Naive thymus-derived CD4-positive, alpha-beta T cell (primary cell): ENCODE data around the gene PLCL1. TPM values are rescaled to one million over a fixed set of nuclear protein-coding genes. Genes with fewer than 3 reads are reported as not detected.
A peak's percentile ranks its signal among the peaks of the same experiment; 100 is the strongest.

Experiments used
- ATAC-seq: fragments of 150-1000 bp; cut with Tn5 transposase; 2 replicates; pipeline ENCODE4 v1.10.0; 2021; ENCODE audit warnings: mild to moderate bottlenecking, moderate library complexity
- CTCF ChIA-PET: fragments of 350-600 bp; sonication (Branson Sonifier 250); formaldehyde crosslinking; loops from one replicate; lab custom pipeline; 2021; ENCODE audit warnings: antibody characterized with exemption; lab: Charles Lee
- POLR2A ChIA-PET: fragments of 350-600 bp; sonication (Branson Sonifier 250); formaldehyde crosslinking; loops from one replicate; lab custom pipeline; 2021; ENCODE audit warnings: antibody characterized with exemption, inconsistent platforms; lab: Charles Lee
- DNase-seq, 9 donors: peaks; one replicate each; pipeline versions ENCODE4 v3.0.0 to v3.0.0-alpha.2; 2020 to 2022; ENCODE audit warnings: mixed read lengths in 1 of 9
- H3K27ac ChIP-seq: one replicate; pipeline ENCODE4 v1.7.0; 2013; ENCODE audit warnings: mild to moderate bottlenecking, low read depth, low read length, moderate library complexity
- H3K27me3 ChIP-seq, 2 donors: one replicate each; pipeline ENCODE4 v1.7.0; 2013; ENCODE audit warnings: low read length in 2 of 2, mild to moderate bottlenecking in 2 of 2, moderate library complexity in 2 of 2; ENCODE audit not compliant: control insufficient read depth in 2 of 2, insufficient read depth in 2 of 2
- H3K36me3 ChIP-seq, 3 experiments: 1 replicate in 2 of 3; 2 replicates in 1 of 3; pipeline ENCODE4 v1.7.0; 2013; ENCODE audit warnings: low read length in 3 of 3, mild to moderate bottlenecking in 3 of 3, moderate library complexity in 1 of 3; ENCODE audit not compliant: insufficient read depth in 3 of 3, control insufficient read depth in 2 of 3
- H3K4me1 ChIP-seq, 2 donors: one replicate each; pipeline ENCODE4 v1.7.0; 2013; ENCODE audit warnings: low read length in 2 of 2, mild to moderate bottlenecking in 2 of 2, moderate library complexity in 1 of 2; ENCODE audit not compliant: control insufficient read depth in 2 of 2, insufficient read depth in 2 of 2
- H3K4me3 ChIP-seq: 2 replicates; pipeline ENCODE4 v1.7.0; 2013; ENCODE audit warnings: mild to moderate bottlenecking, low read length
- H3K9me3 ChIP-seq, 3 experiments: 1 replicate in 2 of 3; 2 replicates in 1 of 3; pipeline ENCODE4 v1.7.0; 2013; ENCODE audit warnings: low read length in 3 of 3; ENCODE audit not compliant: control insufficient read depth in 2 of 3
- H3K27ac Mint-ChIP-seq, 9 donors: one replicate each; pipeline ENCODE4 v1.8.0; 2020 to 2022; ENCODE audit warnings: mixed read lengths in 9 of 9, mild to moderate bottlenecking in 8 of 9, moderate library complexity in 5 of 9, inconsistent platforms in 2 of 9
- H3K27me3 Mint-ChIP-seq, 5 donors: one replicate each; pipeline ENCODE4 v1.8.0; 2021 to 2022; ENCODE audit warnings: mixed read lengths in 5 of 5, mild to moderate bottlenecking in 1 of 5
- H3K36me3 Mint-ChIP-seq, 5 donors: one replicate each; pipeline ENCODE4 v1.8.0; 2020 to 2022; ENCODE audit warnings: mixed read lengths in 5 of 5, mild to moderate bottlenecking in 3 of 5, inconsistent platforms in 1 of 5
- H3K4me1 Mint-ChIP-seq, 7 donors: one replicate each; pipeline ENCODE4 v1.8.0; 2020 to 2022; ENCODE audit warnings: mixed read lengths in 7 of 7, mild to moderate bottlenecking in 3 of 7, inconsistent platforms in 1 of 7
- H3K4me3 Mint-ChIP-seq, 10 donors: one replicate each; pipeline ENCODE4 v1.8.0; 2020 to 2022; ENCODE audit warnings: mild to moderate bottlenecking in 10 of 10, mixed read lengths in 10 of 10, moderate library complexity in 6 of 10, inconsistent platforms in 2 of 10
- H3K9me3 Mint-ChIP-seq, 11 donors: one replicate each; pipeline ENCODE4 v1.8.0; 2020 to 2022; ENCODE audit warnings: mixed read lengths in 11 of 11, mild to moderate bottlenecking in 4 of 11, inconsistent platforms in 1 of 11, moderate library complexity in 1 of 11
- intact Hi-C, 2 donors: fragments of 100-400 bp; cut with micrococcal nuclease; formaldehyde crosslinking; loops; one replicate each; pipeline ENCODE4 v1.15.1; 2023
- polyA plus RNA-seq, 2 donors: library from polyadenylated mRNA; unstranded; fragments of 300-500 nt; fragmentation: Illumina TruSeq; gene quantifications; one replicate each; pipeline ENCODE4 v1.2.3, GENCODE V29; 2021
- total RNA-seq, 6 experiments: library from RNA in 5 of 6; stranded (reverse) in 5 of 6; gene quantifications; 1 replicate in 5 of 6; 2 replicates in 1 of 6; pipeline ENCODE4 v1.2.3 and lab custom pipeline; 2021 to 2026

PLCL1 gene
- total and polyA plus RNA-seq, 7 experiments from 2014 or later: 1.8 to 33.7 (median 22.7) TPM

GRCh38 chr2:197885587-197885986 is 81.2 kb downstream of the PLCL1 start:
- Mint-ChIP-seq H3K27ac (peak overlapping the region in 3 of 9 donors; percentile 21 to 88 (median 41)), H3K9me3 (no peaks in the 10 kb centered on the region), H3K27me3 (no peaks in the 10 kb centered on the region), H3K4me3 (no peak overlapping the region), H3K36me3 (peaks cover 8 to 24% (median 18%) of the 10 kb centered on the region in 5 donors), H3K4me1 (peaks cover 19 to 75% (median 60%) of the 10 kb centered on the region in 7 donors)
- ATAC-seq (no peak), DNase-seq (no peak)
- Histone ChIP-seq H3K9me3 (no peaks in the 10 kb centered on the region), H3K4me1 (peaks cover 0 to 29% of the 10 kb centered on the region in 2 donors), H3K4me3 (no peak overlapping the region), H3K27ac (no peak overlapping the region), H3K27me3 (no peaks in the 10 kb centered on the region), H3K36me3 (no peaks in the 10 kb centered on the region)
- ChIA-PET CTCF (interaction anchor here (1.2 kb wide), 1 partner anchor 9 kb away, joined by 4 read pairs; no protein-coding TSS in a partner anchor), POLR2A (no interaction called here)
- intact Hi-C loops: loop anchor here (5.0 kb wide), 2 partner anchors 122 to 178 kb away; partner anchors contain the start of gene MARS2 (in 1 of the 2)

GRCh38 chr2:197888321-197888720 is 83.9 kb downstream of the PLCL1 start:
- no peak for DNase-seq
- ChIA-PET CTCF (interaction anchor here (1.5 kb wide), 1 partner anchor 16 kb away, joined by 4 read pairs; no protein-coding TSS in a partner anchor), POLR2A (interaction anchor here (0.6 to 1.8 kb wide), 3 partner anchors 18 to 30 kb away, joined by 3 to 8 read pairs (median 4); no protein-coding TSS in a partner anchor)
- no peaks in the 10 kb centered on the region for H3K36me3 ChIP-seq
- H3K4me3 ChIP-seq: no peak overlapping the region
- intact Hi-C loops: loop anchor here (2.0 to 5.0 kb wide), 3 partner anchors 50 to 181 kb away; partner anchors contain the start of gene MARS2 (in 1 of the 2)
- no peaks in the 10 kb centered on the region for H3K27me3 ChIP-seq
- H3K27ac ChIP-seq: peak overlapping the region; percentile 29
- ATAC-seq: no peak
- Mint-ChIP-seq H3K4me3 (peak overlapping the region in 5 of 10 donors; percentile 1 to 61 (median 20)), H3K27me3 (no peaks in the 10 kb centered on the region), H3K9me3 (no peaks in the 10 kb centered on the region), H3K36me3 (peaks cover 8 to 21% (median 19%) of the 10 kb centered on the region in 5 donors), H3K27ac (peak overlapping the region in 8 of 9 donors; percentile 77 to 96 (median 85)), H3K4me1 (peaks cover 30 to 90% (median 71%) of the 10 kb centered on the region in 7 donors)
- H3K9me3 ChIP-seq: no peaks in the 10 kb centered on the region
- peaks cover 0 to 49% of the 10 kb centered on the region in 2 donors for H3K4me1 ChIP-seq

GRCh38 chr2:197889041-197889440 is 84.6 kb downstream of the PLCL1 start:
- H3K9me3 Mint-ChIP-seq: no peaks in the 10 kb centered on the region
- ATAC-seq (peak; percentile 90), DNase-seq (peak in 8 of 9 donors; percentile 31 to 77 (median 60))
- POLR2A ChIA-PET: interaction anchor here (0.7 to 1.8 kb wide), 7 partner anchors 13 to 101 kb away, joined by 3 to 8 read pairs (median 4); no protein-coding TSS in a partner anchor
- H3K27ac ChIP-seq: peak overlapping the region; percentile 72
- H3K4me1 Mint-ChIP-seq: peaks cover 27 to 90% (median 71%) of the 10 kb centered on the region in 7 donors
- H3K4me1 ChIP-seq: peaks cover 0 to 49% of the 10 kb centered on the region in 2 donors
- H3K27me3 Mint-ChIP-seq: no peaks in the 10 kb centered on the region
- no peaks in the 10 kb centered on the region for H3K27me3 ChIP-seq
- CTCF ChIA-PET: interaction anchor here (1.5 kb wide), 1 partner anchor 16 kb away, joined by 4 read pairs; no protein-coding TSS in a partner anchor
- peak overlapping the region; percentile 26 to 88 (median 72) for H3K4me3 Mint-ChIP-seq
- H3K4me3 ChIP-seq: no peak overlapping the region
- intact Hi-C loops: loop anchor here (1.0 to 5.0 kb wide), 9 partner anchors 11 to 182 kb away; partner anchors contain the start of genes PLCL1 (in 2 of the 2) and MARS2 (in 1 of the 2)
- peaks cover 8 to 21% (median 19%) of the 10 kb centered on the region in 5 donors for H3K36me3 Mint-ChIP-seq
- H3K27ac Mint-ChIP-seq: peak overlapping the region; percentile 63 to 97 (median 89)
- no peaks in the 10 kb centered on the region for H3K9me3 ChIP-seq
- H3K36me3 ChIP-seq: no peaks in the 10 kb centered on the region

GRCh38 chr2:197890168-197890567 is 85.8 kb downstream of the PLCL1 start:
- Mint-ChIP-seq H3K36me3 (peaks cover 8 to 17% (median 11%) of the 10 kb centered on the region in 5 donors), H3K27me3 (no peaks in the 10 kb centered on the region), H3K4me1 (peaks cover 34 to 90% (median 77%) of the 10 kb centered on the region in 7 donors), H3K9me3 (no peaks in the 10 kb centered on the region), H3K4me3 (peak overlapping the region in 3 of 10 donors; percentile 10 to 88 (median 32)), H3K27ac (peak overlapping the region in 7 of 9 donors; percentile 30 to 96 (median 83))
- POLR2A ChIA-PET: interaction anchor here (0.6 to 1.8 kb wide), 9 partner anchors 20 to 102 kb away, joined by 3 to 8 read pairs (median 4); partner anchors contain the start of gene PLCL1
- DNase-seq (no peak), ATAC-seq (no peak)
- H3K4me3 ChIP-seq: no peak overlapping the region
- no peaks in the 10 kb centered on the region for H3K27me3 ChIP-seq
- CTCF ChIA-PET: interaction anchor here (0.8 to 1.4 kb wide), 3 partner anchors 22 to 39 kb away, joined by 3 to 6 read pairs (median 4); no protein-coding TSS in a partner anchor
- intact Hi-C loops: loop anchor here (5.0 kb wide), 2 partner anchors 38 to 42 kb away; no protein-coding TSS in a partner anchor
- peak overlapping the region; percentile 25 for H3K27ac ChIP-seq
- H3K9me3 ChIP-seq: no peaks in the 10 kb centered on the region
- peaks cover 0 to 54% of the 10 kb centered on the region in 2 donors for H3K4me1 ChIP-seq
- no peaks in the 10 kb centered on the region for H3K36me3 ChIP-seq

- peaks cover 0 to 54% of the 10 kb centered on the region in 2 donors for H3K4me1 ChIP-seq
- no peaks in the 10 kb centered on the region for H3K9me3 ChIP-seq
- Mint-ChIP-seq H3K9me3 (no peaks in the 10 kb centered on the region), H3K4me3 (peak overlapping the region; percentile 65 to 91 (median 84)), H3K36me3 (peaks cover 0 to 13% (median 2%) of the 10 kb centered on the region in 5 donors), H3K4me1 (peaks cover 33 to 90% (median 82%) of the 10 kb centered on the region in 7 donors), H3K27ac (peak overlapping the region; percentile 91 to 97 (median 96)), H3K27me3 (peaks cover 0 to under 1% (median 0%) of the 10 kb centered on the region in 5 donors)
- no peaks in the 10 kb centered on the region for H3K36me3 ChIP-seq
- H3K27ac ChIP-seq: peak overlapping the region; percentile 61
- intact Hi-C loops: loop anchor here (2.0 to 5.0 kb wide), 3 partner anchors 17 to 40 kb away; no protein-coding TSS in a partner anchor
- peak; percentile 65 for ATAC-seq
- no peaks in the 10 kb centered on the region for H3K27me3 ChIP-seq
- ChIA-PET POLR2A (interaction anchor here (0.7 to 1.8 kb wide), 21 partner anchors 8 to 228 kb away, joined by 3 to 9 read pairs (median 3); partner anchors contain the start of gene PLCL1), CTCF (interaction anchor here (0.6 to 1.1 kb wide), 5 partner anchors 9 to 421 kb away, joined by 3 to 4 read pairs (median 3); no protein-coding TSS in a partner anchor)
- DNase-seq: peak in 7 of 9 donors; percentile 27 to 66 (median 44)
- peak overlapping the region; percentile 51 for H3K4me3 ChIP-seq
Measured at GRCh38 chr2:197891897-197892442, 87.6 kb downstream of the PLCL1 start.
